HG03378 (cell line): ENCODE measurements around the gene POTEF.
A peak's percentile ranks its signal among the peaks of the same experiment; 100 is the strongest.
"Not testable (repeated sequence)": the region's sequence is repeated elsewhere in the genome, so short reads cannot be mapped to it uniquely, and the experiment has no call there.

Source experiments
- ATAC-seq: cut with Tn5 transposase; IDR thresholded peaks from one replicate; pipeline ENCODE4 v1.9.1; 2021; ENCODE audit warnings: mild to moderate bottlenecking, moderate library complexity; ENCODE audit not compliant: unreplicated experiment

POTEF gene

DNA sequence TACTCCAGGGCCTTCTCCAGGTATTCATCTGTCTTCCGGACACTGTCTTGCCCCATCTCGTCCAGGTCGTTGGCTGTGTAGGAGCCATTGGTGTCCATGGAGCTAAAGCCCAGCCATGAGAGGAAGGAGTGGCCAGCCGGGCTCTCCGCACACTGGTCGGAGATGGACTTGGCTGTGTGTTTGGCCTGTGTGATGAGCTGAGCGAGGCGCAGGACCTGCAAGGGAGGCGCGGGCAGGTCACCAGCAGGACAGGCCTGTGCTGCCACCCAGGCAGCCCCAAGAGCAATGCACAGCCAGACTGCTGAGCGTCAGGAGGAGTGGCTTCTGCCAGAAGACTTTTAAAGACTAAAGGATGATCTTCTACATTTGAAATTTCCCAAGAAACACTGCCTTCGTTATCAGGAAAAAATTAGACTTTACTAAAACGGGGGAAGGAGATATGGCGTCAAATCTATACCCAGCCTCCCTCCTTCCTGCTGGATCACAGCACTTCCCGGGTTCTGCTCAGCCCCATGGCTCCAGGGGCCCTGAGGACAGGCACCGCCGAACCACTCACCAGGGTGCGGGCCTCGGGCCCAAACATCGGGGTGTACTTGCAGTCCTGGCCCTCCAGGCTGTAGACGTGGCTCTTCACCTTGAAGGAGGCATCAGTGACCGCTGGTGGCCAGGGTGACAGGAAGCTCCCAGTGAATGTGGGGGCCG is 24.9 kb upstream of the POTEF start:
- not testable (repeated sequence) for ATAC-seq

DNA sequence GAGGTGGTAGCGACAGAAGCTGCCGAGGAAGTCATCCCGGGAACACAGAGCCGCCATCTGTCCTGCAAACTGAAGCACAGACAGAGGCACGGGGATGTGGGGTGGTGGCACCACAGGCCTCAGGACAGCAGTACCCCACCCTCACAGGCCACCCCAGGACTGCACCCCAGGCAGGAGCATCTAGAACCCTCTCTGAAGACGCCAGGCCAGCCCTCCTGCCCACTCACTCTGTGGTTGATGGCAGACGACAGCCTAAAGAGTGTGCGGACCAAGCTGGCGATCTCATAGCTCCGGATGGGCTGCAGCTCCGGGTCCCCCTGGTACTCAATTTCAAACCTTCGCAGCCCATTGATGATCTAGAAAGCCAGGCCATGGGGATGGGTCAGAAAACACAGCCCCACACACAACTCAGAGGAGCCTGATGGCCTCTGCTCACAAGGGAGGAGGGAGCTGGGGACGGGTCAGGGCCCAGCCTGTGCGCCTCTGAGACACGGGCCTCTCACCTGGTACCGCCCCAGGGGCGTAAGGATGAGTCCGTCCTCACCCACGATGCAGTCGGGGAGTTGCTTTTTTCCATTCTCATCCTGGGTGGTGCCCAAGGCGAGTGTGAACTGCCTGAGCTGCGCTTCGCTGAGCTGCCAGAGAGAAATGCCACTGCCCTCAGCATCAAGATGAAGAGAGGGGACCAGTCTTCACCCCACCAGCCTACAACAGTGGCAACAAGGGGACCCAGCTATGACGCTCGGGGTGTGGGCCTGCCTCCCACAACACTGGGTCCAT is 24.0 kb upstream of the POTEF start:
- ATAC-seq, result no peak

DNA sequence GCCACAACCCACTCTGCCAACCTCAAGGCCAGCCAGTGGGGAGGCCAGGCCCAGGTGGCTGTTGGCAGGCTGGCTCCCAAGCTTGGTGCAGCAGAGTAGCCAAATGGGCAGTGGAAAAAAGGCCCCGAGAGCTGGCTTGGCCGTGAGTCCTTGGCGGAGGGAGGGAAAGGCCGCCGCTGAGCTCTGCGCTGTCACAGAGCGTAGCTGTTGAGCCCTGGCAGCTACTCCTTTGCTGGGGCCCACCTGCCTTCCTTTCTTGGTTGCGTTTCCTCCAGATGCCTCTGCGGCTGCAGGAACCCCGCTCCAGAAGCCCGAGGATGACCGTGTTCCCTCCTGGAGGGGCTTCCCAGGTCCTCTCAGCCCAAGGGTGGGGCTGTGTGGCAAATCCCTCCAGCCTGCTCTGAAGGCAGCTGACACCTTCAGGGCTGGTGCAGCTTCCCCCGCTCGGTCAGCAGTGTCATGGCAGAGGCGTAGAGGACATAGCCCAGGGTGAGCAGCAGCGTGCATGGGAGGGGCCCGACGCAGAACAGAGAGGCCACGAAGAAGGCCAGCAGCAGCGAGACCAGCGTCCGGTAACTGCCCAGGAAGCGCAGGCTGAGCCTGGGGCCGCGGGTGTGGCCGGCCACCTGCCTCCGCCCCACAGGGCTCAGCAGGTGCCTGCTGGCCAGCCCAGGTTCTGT is 23.3 kb upstream of the POTEF start:
- ATAC-seq, result not testable (repeated sequence)

DNA sequence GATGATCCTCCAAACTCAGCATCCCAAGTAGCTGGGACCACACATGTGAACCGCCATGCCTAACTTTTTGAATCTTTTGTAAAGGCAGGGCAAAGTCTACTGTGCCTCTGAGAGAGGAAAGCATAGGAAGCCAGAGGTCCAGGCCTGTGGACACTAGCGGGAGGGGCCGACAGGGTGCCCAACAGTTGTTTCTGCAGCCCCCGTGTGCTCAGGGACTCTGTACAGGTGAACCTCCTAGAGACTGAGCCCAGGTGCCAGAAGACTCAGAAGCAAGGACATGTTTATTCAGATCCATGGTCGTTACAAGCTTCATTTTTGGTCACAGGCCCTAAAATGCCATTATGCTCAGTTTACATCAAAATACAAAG is 22.1 kb upstream of the POTEF start:
- not testable (repeated sequence) for ATAC-seq

DNA sequence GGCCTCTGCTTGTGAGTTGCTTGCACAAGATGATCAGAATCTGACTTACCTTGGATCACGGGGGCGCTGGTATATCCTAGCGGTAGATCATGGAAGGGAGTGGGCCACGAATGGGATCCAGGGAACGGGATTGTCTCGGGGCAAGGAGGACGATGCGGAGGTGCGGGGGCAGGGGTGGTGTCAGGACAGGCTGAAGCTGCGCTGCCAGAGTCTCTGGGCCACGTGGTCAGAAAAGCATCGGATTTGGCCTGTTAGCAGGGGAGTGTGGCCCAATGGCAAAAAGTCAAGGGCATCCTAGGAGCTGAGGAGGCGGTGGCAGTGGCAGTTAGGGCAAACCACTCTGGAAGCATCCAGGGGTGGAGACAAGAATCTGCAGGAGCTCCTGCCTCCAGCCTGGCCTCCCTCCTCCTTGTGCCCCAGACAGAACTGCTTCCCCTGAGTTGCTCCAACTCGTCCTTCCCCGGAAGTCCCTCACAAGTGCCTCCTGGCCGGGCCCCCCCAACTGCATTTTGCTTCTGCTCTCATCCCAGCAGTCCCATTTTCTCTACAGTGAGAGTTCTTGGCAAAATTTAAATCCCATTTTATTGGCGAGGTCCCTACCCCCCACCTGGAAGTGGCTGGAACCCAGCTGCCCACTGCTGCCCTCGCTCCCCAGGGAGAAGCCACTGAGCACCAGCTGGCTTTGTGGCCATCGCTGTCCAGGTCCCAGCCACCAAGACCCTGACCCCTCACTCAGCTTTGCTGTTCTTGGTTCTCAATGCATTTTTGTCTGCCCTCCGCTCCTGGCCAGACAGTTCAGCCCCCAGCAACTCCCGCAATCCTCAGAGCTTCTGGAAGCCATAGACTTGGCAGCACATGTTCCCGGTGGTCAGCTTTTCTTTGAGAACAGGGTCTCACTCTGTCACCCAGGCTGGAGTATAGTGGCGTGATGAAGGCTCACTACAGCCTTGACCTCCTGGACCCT is 21.4 kb upstream of the POTEF start:
- ATAC-seq, result no peak

DNA sequence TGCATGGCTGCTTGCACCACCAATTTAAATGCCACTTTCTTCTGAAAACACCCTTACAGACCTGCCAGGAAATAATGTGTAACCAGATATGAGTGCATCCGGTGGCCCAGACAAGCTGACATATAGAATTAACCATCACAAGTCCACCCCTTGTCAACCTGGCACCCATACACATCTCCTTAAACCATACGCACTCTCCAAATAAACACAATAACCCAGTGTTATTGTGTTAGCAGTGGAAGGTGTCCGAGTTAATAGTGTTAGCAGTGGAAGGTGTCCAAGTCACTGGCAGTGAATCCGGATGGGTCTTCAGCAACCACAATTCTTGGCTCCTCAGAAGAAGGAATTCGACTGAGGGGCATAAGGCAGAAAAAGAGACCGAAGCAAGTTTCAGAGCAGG is 19.5 kb upstream of the POTEF start:
- not testable (repeated sequence) for ATAC-seq

DNA sequence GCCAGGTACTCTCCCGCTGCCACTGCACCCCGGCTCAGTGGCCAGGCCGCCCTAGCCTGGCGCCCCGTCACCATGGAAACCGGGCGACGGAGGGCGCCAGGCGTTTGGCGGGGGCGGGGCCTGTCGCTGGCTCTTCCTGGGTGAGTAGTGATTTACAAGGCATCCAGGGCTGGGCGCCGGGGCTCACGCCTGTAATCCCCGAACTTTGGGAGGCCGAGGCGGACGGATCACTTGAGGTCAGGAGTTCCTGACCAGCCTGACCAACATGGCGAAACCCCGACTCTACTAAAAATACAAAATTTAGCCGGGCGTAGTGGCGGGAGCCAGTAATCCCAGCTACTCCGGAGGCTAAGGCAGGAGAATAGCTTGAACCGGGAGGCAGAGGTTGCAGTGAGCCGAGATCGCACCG is 16.0 kb upstream of the POTEF start, which contains the start of gene CCDC74B:
Gene CCDC74B (minus strand): TSS at position 107 of the 409 bp plus-strand sequence. CDS start 116 bp downstream, outside the sequence.
- peak; percentile 71 for ATAC-seq

DNA sequence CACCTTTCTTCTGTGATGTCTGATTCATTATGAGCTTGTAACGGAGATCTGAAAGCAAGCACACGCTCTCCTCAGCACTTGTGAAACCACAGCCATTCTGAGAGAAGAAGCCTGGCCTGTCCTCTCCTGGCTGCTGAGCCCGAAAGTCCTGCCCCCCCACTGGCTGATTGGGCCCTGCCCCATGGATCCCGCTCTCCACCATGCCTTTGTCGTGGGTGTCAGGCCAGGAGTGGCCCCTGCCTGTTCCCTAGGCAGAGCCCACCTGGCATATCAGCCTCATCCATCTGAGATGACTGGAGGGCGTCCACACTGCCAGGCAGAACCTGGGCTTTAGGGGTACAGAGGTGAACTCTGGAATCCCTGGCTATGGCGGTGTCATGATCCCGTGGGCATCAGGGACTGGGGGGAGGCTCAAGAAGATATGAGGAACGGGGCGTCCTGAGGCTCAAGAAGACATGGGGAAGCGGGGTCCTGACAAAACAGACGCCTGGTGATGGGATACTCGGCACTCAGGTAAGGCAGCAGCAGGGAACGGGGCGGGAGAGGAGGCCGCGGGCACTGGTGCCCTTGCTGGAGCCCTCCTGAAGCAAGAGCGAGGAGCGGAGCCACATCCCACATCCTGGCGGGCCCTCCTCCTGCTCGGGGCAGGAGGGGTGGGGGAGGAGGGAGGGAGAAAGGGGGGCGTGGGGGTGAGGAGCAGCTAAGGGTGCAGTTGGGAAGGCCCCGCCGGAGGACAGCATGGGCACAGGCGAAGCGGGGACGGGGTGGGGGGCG is 14.4 kb upstream of the POTEF start:
- ATAC-seq, result peak; percentile 39

DNA sequence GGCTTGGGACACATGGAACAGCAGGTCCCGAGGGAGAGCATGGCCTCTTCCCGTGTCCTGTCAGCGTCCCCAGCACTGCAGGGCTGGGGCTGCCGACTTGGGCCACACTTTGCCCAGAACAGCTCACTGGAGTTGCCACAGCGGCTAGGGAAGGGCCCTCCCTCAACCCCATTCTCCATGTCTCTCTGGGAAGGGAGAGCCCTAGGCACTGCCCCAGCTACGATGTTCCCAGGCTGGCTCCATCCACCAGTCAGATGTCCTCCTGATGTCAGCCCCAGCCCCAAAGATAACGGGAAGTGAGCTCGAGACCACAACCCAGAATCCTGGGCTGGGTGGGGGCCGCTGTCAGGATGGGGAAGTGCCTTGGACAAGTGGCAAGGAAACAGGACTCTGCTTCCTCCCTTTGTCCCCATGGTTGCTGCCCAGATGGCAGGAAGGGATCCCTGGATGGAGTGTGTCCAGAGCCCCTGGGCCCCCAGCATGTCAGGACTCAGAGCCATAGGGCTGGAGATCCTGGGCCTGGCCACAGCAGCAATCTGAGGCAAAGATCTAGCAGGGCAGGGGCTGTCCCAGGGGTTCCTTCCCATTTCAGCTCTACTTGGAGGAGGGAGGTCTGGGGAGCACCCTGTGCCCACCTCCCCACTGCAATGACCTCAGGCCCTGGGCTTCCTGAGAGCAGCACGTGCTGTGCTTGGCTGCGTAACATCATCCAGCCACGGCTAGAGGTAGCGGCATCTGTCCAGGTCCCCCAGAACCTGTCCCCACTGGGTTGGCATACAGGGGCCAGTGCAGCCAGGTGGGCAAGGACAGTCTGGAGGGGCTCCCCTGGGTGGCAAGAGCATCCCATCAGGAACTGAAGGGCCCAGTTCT is 13.6 kb upstream of the POTEF start:
- ATAC-seq, result not testable (repeated sequence)

DNA sequence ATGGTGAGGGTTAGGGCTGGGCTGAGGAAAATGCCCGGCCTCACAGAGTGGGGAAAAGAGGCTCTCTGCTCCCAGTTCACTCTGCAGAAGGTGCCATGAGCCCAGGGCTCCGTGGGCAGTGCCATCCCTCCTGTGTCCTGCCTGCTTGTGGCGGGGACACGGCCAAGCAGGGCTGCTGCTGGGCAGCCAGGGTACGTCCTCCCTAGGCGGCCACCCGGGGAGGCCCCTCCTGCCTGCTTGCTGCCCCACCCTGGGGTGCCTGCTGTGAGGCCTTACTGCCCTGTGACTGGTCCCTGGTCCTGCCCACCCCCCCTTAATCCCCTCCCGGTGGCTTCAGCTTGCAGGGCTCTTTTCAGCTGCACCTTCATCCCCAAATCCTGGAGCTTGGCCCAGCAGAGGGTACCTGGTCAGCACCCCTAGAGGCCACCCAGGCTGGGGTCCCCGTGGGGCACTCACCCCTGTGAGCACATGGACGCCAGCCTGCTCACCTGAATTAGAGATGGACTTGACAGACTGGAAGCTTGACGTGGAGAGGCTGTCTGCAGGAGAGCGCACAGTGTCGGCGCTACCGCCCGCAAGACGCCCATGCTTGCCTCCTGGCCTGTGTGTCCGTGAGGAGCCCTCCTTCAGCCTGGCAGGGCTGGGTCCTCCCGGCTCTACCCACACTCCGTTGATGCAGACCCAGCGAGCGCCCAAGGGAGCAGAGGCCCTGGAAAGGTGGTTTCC is 12.8 kb upstream of the POTEF start:
- not testable (repeated sequence) for ATAC-seq

DNA sequence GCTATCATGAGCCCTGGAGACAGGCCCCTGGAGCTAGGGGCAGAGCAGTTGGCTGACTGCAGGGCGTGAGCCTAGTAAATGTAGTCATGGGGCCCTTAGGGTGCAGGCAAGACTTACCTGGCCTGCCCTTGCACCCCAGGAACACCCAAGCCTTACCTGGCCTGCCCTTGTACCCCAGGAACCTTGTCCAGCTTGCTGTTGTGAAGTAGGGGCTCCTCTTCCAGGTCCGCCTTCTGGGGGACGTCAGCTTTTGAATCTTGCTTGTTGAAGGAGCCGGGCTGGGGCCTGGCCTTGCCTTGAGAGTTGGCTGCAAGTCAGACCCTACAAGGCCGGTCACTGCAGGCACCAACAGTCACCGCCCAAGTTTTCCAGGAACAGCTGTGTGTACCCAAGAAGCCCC is 12.0 kb upstream of the POTEF start:
- ATAC-seq, result not testable (repeated sequence)

DNA sequence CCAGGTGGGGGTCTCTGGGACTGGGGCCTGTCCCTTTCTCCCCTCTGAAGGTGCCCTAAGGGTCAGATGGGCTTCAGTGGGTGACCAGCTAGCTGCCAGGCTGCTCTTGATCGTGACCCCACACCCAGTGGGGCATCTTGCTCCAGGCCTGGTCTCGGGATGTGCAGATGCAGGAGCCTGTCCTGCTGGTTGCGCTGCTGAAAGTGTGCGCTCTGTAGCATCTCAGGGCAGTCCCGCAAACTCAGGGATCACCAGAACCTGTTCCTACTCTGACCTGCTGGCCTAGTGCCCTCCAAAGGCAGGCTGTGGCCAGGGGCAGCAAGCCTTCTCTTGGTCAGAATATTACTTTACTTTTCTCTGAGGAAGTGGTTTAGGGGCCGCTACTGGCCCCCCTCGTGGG is 11.5 kb upstream of the POTEF start:
- not testable (repeated sequence) for ATAC-seq

DNA sequence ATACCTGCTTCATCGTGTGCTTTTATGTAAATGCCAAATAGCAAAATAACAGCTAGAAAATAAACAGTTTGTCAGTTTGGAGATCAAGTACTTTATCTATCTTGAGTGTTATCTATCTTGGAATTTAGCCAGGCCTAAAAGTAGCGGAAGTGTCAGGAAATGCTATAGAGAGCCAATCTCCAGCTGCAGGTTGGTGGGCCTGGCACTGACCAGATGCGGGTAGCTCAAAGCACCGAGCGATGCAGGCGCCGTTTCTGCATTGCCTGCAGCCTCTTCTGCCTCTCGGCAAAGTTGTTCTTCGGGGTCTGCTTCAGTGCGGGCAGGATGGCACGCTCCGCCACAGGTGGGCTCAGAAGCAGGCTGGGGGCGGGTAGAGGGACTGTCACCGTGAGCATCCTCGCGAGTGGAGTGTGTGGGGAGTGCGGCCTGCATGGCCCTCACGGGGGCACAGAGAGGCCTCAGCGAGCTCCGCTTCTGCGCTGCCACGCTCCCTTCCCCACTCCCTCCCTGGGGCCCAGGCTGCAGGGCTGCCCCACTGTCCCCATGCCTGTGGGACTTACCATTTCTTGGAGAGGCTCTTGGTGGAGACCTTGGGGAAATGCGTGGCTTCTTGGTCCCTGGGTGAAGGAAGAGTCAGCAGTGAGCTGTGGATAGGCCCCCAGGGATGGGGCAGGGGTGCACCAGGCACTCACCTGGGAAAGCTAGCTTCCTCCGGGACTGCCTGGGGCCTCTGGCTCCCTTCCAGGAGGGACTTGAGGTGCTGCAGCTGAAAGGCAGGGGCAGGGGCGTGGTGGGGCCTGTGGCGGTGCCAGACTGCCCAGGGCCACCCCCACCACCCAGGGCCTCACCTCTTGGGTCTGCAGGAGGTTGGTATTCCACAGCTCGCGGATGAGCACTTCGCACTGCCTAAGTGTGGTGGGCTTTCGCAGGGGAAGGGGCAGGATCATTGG is 10.6 kb upstream of the POTEF start:
- not testable (repeated sequence) for ATAC-seq

DNA sequence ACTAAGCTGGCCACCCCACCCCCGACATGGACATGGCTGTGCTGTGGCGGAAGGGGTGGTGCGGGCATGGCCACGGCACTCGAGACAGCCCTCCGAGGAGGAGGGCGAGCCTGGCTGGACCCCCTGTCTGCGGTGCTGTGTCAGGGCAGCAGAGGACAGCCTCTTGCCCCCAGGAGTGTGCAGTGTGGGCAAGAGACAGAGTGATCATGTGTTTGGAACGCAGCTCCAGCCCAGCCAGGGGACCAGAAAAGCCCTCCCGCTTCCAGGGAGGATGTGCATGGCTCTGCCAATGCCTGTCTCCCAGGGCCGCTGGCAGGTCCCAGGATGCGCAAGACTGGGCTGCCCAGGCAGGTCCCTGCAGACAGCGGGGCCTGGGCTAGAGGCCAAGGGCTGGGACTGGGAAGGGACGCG is 9.8 kb upstream of the POTEF start:
- ATAC-seq, result not testable (repeated sequence)

DNA sequence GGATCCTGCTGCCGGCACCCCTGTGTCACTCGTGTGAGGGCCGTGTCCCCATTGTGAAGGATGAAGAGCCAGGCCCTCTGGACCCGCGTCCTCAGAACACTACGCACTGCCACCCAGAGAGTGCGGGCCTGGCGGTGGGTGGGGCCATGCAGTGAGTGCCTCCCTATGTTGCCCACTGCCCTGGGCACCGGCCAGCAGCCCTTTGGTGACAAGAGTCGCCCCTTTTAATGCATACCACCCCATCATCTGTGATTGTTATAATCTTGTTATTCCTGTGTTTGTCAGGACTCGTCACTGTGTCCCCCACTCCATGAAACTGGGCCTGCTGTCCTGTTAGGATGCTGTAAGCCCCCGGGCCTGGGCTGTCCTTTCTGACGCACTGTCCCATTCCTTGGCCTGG is 9.3 kb upstream of the POTEF start:
- not testable (repeated sequence) for ATAC-seq

DNA sequence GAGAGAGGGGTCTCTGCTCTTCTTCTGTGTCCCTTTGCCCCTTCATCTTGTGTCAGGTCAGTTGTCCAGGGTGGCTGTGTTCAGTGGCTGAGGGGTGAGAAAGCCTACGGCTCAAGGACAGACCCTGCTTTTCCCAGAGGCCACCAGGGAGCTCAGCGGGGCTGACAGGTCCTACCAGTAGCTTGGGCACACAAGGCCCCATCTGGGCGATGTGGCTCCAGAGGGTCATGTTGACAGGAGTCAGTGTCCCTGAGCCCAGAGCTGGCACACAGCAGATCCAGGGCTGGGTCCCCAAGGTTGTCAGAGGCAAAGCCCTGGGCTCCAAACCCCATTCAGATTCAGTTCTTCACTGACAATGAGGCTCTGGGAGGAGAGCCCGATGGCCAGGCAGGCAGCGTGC is 8.1 kb upstream of the POTEF start:
- not testable (repeated sequence) for ATAC-seq

DNA sequence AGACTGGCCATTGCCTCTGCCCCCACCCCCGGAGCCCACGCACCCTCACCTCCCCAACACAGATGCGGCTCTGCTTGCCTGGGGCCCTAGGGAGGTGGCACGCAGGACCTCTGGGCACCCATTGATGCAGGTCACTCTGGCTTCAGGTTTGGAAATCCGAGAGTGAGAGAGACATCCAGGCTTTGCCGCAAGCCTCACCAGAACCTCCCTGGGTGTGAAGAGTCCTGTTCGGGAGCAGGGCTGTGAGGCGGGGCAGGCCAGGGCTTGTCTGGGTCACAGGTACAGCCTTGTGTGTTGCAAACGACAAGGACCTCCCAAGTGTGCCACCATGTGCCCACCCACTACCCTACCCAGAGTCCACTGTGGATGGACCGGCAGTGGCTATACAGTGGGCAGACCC is 7.5 kb upstream of the POTEF start:
- ATAC-seq, result not testable (repeated sequence)
